OCI-LY1 (cell line): ENCODE measurements around the gene CFAP251.

Experiments used
- CTCF ChIP-seq: fragments of 200-600 bp; sonication (generic), shearing (Covaris generic); IDR thresholded peaks from 2 replicates; pipeline ENCODE4 v1.5.1; 2017; ENCODE audit warnings: mild to moderate bottlenecking, antibody characterized with exemption, low read length, moderate library complexity, mixed read lengths
- EZH2 ChIP-seq: fragments of 200-600 bp; sonication (generic), shearing (Covaris generic); IDR thresholded peaks from 2 replicates; pipeline ENCODE4 v1.8.0; 2017; ENCODE audit warnings: borderline replicate concordance, mixed run types, mild to moderate bottlenecking, antibody characterized with exemption, low read length, moderate library complexity, mixed read lengths

GRCh38 chr12:122036153-122036552 is 117.8 kb downstream of the CFAP251 start:
- TF ChIP-seq CTCF (no peak), EZH2 (no peak)
